Endothelial cell (in vitro differentiated cells): ENCODE data around the gene CTNNA1. TPM values are rescaled to one million over a fixed set of nuclear protein-coding genes. Genes with fewer than 3 reads are reported as not detected.
A peak's percentile ranks its signal among the peaks of the same experiment; 100 is the strongest.

Experiments
- DNase-seq: peaks from one replicate; pipeline ENCODE4 v3.0.0; 2021; ENCODE audit warnings: low spot score
- H3K27ac Mint-ChIP-seq: one replicate; pipeline ENCODE4 v1.8.0; 2021; ENCODE audit warnings: mixed read lengths, inconsistent platforms; ENCODE audit not compliant: unreplicated experiment
- H3K27me3 Mint-ChIP-seq: one replicate; pipeline ENCODE4 v1.8.0; 2021; ENCODE audit warnings: mild to moderate bottlenecking, moderate library complexity, mixed read lengths, inconsistent platforms; ENCODE audit not compliant: unreplicated experiment
- H3K36me3 Mint-ChIP-seq: one replicate; pipeline ENCODE4 v1.8.0; 2021; ENCODE audit warnings: mild to moderate bottlenecking, low read depth, mixed read lengths, inconsistent platforms; ENCODE audit not compliant: unreplicated experiment
- H3K4me1 Mint-ChIP-seq: one replicate; pipeline ENCODE4 v1.8.0; 2021; ENCODE audit warnings: mild to moderate bottlenecking, mixed read lengths, inconsistent platforms; ENCODE audit not compliant: unreplicated experiment
- H3K4me3 Mint-ChIP-seq: one replicate; pipeline ENCODE4 v1.8.0; 2021; ENCODE audit warnings: mild to moderate bottlenecking, mixed read lengths, inconsistent platforms; ENCODE audit not compliant: unreplicated experiment
- H3K9me3 Mint-ChIP-seq: one replicate; pipeline ENCODE4 v1.8.0; 2021; ENCODE audit warnings: mixed read lengths, inconsistent platforms; ENCODE audit not compliant: unreplicated experiment
- CTCF ChIP-seq: fragments of 200-600 bp; sonication (generic); IDR thresholded peaks from one replicate; pipeline ENCODE4 v1.5.0; 2021; ENCODE audit warnings: antibody characterized with exemption; ENCODE audit not compliant: unreplicated experiment
- total RNA-seq: library from RNA; stranded (reverse); fragmentation: NEBNext Ultra II Directional; extraction: Animal tissue kit (Norgen Biotek cat#: 25700); gene quantifications from one replicate; pipeline ENCODE4 v1.2.1, GENCODE V29; 2021; ENCODE audit not compliant: unreplicated experiment

The CTNNA1 gene
- total RNA-seq, 1 donor from 2014 or later: 521 TPM

DNA sequence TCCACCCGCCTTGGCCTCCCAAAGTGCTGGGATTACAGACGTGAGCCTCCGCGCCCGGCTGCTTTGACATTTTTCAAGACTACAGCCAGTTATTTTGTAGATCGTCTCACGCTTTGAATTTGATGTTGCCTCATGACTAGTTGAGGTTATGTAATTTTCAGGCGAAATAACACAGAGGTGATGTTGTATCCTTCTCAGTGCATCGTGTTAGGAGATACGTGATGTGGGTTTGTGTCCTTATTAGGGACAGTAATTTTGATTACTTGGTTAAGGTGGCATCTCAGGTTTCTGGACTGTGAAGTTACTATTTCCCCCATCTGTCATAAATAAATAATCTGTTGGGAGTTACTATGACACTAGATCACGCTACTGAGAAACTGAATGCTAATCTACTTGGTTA is 25.0 kb downstream of the CTNNA1 start:
- Mint-ChIP-seq H3K36me3 (peaks cover 26% of the 10 kb centered on the region), H3K4me3 (peak overlapping the region; percentile 78), H3K27me3 (no peaks in the 10 kb centered on the region), H3K9me3 (no peaks in the 10 kb centered on the region), H3K27ac (peak overlapping the region; percentile 52), H3K4me1 (no peaks in the 10 kb centered on the region)
- no peak for DNase-seq
- no peak for TF ChIP-seq CTCF

DNA sequence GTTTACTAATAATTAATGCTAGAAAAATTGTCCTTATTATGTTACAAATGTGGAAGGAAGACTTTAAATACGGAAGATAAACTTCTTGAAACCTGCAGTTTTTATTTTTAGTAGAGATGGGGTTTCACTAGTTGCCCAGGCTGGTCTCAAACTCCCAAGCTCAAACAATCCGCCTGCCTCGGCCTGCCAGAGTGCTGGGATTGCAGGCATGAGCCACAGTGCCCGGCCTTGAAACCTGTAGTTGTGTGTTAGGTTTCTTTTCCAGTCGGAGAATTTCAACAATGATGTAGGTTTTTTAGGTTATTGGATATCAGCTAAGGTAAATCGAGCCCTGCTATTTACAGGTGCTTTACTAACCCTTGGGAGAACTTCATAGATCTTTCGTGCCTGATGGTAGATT is 30.8 kb downstream of the CTNNA1 start:
- no peaks in the 10 kb centered on the region for H3K9me3 Mint-ChIP-seq
- H3K27me3 Mint-ChIP-seq: peaks cover 2% of the 10 kb centered on the region
- H3K27ac Mint-ChIP-seq: no peak overlapping the region
- peaks cover 4% of the 10 kb centered on the region for H3K4me1 Mint-ChIP-seq
- DNase-seq: no peak
- no peak for TF ChIP-seq CTCF
- H3K36me3 Mint-ChIP-seq: peaks cover 16% of the 10 kb centered on the region
- H3K4me3 Mint-ChIP-seq: no peak overlapping the region

DNA sequence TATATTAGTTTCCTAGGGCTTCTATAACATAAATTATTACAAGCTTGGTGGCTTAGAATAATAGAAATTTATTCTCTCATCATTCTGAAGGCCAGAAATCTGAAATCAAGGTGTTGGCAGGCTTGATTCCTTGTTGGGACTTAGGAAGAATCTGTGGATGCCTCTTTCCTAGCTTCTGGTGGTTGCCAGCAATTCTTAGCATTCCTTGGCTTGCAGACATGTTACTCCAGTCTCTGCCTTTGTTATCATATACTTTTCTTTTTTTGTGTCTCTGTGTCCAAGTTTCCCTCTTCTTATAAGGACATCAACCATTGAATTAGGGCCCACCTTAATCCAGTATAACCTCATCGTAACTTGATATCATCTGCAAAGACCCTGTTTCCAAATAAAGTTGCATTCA is 31.4 kb downstream of the CTNNA1 start:
- H3K9me3 Mint-ChIP-seq: no peaks in the 10 kb centered on the region
- H3K4me1 Mint-ChIP-seq: peaks cover 7% of the 10 kb centered on the region
- H3K36me3 Mint-ChIP-seq: peaks cover 16% of the 10 kb centered on the region
- DNase-seq: no peak
- TF ChIP-seq CTCF: no peak
- H3K27me3 Mint-ChIP-seq: peaks cover 2% of the 10 kb centered on the region
- H3K4me3 Mint-ChIP-seq: no peak overlapping the region
- H3K27ac Mint-ChIP-seq: no peak overlapping the region

- H3K27me3 Mint-ChIP-seq: peaks cover 2% of the 10 kb centered on the region
- peaks cover 25% of the 10 kb centered on the region for H3K4me1 Mint-ChIP-seq
- DNase-seq: peak; percentile 9
- peaks cover 7% of the 10 kb centered on the region for H3K36me3 Mint-ChIP-seq
- peak overlapping the region; percentile 82 for H3K27ac Mint-ChIP-seq
- no peaks in the 10 kb centered on the region for H3K9me3 Mint-ChIP-seq
- peak overlapping the region; percentile 52 for H3K4me3 Mint-ChIP-seq
- TF ChIP-seq CTCF: peak; percentile 71
Measured at GRCh38 chr5:138789771-138790242, 36.6 kb downstream of the CTNNA1 start.

DNA sequence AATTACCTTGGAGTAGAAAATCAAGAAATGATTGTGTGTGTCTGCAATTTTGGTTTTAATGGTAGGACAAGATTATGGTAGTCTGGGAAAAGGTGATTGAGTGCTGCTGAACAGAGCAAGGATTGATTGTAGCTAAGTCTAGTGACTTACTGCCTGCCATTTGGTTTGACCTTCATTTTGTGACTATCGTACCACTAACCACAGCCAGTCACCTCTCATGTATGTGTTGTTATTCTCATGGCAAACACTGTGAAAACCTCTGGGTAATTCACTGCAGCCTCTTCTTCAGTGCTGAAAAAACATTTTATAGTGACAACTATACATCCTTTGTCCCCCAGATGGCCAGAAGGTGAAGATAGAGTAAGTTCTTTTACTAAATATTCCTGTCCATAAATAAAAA is 37.5 kb downstream of the CTNNA1 start:
- no peak for DNase-seq
- H3K36me3 Mint-ChIP-seq: peaks cover 7% of the 10 kb centered on the region
- H3K4me1 Mint-ChIP-seq: peaks cover 27% of the 10 kb centered on the region
- no peak overlapping the region for H3K4me3 Mint-ChIP-seq
- H3K27me3 Mint-ChIP-seq: peaks cover 2% of the 10 kb centered on the region
- H3K27ac Mint-ChIP-seq: no peak overlapping the region
- no peaks in the 10 kb centered on the region for H3K9me3 Mint-ChIP-seq
- no peak for TF ChIP-seq CTCF
